ENCODE data around the gene PID1.

PID1 gene

DNA sequence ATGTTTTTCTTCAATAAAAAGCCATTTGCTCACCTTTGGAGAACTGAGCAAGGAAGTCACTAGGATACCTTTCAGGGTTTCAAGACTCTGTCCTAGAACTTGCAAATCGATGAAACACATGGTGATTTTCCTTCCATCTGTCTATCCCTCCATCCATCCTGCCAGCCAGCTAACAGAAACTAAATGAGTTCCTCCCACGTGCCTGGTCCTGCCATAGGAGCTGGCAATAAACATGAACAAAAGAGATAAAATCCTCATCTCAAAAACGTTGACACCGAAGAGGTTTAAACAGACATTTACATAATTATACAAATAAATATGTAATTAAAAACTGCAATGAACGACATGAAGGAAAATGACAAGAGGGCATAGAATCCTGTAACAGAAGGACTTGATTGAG is 249.0 kb downstream of the PID1 start:
- no peak for DNase-seq (ENCODE audit: low spot score)

DNA sequence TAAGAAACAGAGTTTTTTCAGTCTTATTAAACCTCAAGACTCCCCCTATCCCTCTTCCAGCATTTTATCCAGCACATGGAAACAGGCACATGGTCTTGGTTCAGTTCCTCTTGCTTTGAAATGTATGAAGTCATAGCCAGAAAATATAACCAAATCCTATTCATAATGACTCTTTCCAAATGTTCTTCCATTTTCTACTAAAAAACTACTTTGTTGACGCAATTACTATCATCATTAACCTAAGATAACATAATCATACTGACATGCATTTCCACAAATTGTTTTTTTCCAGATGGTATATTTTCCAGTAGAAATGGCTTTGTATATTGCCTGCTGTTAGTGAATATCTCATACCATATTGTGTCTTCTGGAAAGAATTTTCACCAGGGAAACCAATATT is 261.3 kb downstream of the PID1 start:
- DNase-seq (ENCODE audit: low spot score) = no peak

DNA sequence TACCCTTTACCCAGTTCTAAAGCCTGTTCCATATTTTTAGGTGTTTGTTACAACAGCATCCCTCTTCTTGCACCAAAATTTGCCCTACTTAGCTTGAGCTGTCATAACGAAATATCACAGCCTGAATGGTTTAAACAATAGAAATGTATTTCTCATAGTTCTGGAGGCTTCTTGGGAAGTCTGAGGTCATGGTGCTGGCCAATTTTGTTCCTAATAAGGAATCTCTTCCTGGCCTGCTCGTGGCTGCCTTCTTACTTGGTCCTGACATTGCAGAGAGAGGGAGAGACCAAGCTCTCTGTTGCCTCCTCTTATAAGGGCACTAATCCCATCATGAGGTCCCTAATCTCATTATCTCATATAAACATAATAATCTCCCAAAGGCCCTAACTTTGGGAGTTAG is 267.8 kb downstream of the PID1 start:
- DNase-seq (ENCODE audit: low spot score) = no peak

DNA sequence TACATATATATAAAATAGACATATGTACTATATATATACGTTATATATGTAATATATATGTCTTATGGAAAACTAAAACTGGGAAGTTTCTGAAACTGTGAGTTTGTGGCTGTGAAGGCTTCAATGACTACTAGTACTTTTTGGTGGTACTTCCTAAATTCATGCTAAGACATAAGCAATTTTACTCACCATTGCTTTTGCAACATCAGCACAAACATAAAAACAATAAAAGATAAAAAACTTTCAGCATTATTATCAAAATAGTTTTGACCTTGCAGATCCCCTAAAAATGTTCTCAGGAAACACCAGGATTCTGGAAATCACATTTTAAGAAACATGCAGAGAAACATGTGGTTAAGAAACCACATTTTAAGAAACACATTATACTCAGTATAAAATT is 269.9 kb downstream of the PID1 start:
- no peak for DNase-seq (ENCODE audit: low spot score)

DNA sequence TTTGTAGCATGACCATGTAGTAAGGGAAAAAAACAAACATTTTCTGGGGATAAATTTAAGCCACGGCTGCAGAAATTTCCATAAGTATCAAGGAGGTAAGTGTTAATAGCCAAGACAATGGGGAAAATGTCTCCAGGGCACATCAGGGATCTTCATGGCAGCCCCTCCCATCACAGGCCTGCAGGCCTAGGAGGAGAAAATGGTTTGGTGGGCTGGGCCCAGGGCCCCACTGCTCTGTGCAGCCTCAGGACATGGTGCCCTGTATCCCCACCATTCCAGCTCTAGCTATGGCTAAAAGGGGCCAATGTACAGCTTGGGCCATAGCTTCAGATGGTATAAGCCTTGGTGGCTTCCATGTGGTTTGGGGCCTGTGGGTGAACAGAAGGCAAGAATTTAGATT is 271.8 kb downstream of the PID1 start:
- DNase-seq (ENCODE audit: low spot score) = no peak

DNA sequence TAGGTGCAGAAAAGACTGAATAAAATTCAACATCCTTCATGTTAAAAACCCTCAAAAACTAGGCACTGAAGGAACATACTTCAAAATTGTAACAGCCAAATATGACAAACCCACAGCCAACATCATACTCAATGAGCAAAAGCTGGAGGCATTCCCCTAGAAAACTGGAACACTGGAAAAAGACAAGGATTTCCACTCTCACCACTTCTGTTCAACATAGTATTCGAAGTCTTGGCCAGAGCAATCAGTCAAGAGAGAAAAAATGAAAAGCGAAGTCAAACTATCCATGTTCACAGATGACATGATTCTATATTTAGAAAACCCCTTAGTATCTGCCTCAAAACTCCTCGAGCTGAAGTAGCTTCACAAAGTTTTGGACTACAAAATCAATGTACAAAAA is 282.3 kb downstream of the PID1 start:
- no peak for DNase-seq (ENCODE audit: low spot score)

DNA sequence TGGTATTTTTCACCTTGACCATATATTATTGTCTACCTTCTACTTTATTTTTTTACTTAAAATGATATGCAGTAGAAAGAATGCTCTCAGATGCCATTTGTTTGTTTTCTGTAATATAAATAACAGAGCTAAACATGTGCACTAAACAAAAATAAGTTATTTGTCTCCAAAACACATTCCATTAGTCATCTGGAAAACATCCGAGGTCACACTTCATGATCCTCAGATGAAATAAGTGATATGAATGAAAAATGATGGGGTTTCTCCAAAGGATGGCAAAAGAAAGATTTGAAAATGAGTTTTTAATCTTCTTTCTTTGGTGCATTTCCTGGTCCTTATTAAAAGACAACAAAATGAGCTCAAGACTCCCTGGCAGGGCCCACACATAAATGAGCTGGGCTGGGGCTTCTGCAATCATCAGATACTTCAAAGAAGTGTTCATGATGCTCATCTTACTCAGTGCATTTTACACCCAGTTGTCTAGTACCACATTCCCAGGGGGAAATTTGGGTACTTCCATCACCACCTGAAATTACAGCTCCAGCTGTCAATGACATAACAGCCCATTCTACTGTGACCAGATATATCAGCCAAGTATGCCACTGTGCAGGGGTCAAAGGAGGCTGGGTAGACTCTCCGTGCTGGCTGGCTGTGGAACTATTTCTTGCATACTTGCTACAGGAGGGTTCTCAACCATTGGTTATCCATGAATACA is 283.5 kb downstream of the PID1 start:
- DNase-seq (ENCODE audit: low spot score) = no peak

DNA sequence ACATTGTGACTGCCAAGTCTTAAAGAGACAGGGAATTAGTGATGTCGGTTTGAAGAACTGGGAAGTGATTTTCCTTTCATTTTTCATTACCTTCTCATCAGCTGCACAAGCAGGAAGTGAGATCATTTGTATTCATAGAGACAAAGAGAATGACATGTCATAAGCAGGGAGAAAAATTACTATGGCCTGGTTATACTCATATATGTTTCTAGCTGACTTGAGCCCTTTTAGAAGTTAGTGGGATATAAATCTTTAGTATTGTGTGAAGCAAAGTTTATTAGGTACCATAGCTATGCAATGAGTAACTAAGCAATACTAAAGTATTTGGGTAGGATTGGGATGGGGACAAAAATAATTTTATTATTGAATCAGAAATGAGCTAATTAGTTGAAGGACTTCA is 284.1 kb downstream of the PID1 start:
- DNase-seq (ENCODE audit: low spot score) = no peak

DNA sequence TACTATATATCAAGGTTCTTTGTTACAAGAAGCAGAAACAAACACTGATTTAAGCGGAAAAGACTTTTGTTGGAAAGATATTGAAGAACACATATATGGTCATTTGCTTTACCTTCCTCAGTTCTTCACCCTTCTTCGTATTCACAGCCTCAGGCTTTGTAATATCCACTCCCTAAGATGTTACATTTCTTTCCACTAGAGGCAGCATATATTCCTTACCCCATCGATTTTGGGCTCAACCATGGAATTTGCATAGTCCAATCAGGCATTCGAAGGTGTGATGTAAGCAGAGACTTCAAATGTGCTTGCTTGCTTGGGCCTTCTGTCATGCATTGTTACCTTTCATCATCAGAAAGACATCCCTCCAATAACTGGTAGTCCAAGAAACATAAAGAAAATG is 287.4 kb downstream of the PID1 start:
- no peak for DNase-seq (ENCODE audit: low spot score)

DNA sequence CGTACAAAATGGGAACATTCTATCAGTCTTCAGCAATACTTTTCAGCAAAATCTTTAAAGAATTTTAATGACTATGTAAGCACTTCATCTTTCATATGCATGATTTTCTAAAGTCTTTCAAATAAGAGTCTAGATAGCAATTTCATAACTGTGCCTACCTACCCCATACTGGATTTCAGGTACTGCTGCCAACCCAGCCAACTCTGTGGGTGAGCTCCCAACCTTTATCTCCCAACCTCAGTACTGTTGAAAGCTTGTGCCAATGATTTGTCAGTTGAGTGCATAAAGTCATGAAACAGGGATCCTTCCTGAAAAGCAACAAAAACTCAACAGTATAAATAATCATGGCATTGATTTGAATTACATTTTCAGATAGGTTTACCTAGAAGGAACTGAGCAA is 296.9 kb downstream of the PID1 start:
- DNase-seq (ENCODE audit: low spot score) = no peak

All from AG08396 (cell line).